Panc1 (cell line): ENCODE results near the gene GMFB.

Source experiments
- POLR2AphosphoS5 ChIP-seq: IDR thresholded peaks from 2 replicates; pipeline ENCODE4 v1.6.1; 2012; ENCODE audit warnings: mild to moderate bottlenecking, low read depth, low read length, moderate library complexity
- TCF7L2 ChIP-seq: IDR thresholded peaks from 2 replicates; pipeline ENCODE4 v1.6.1; 2011; ENCODE audit warnings: mild to moderate bottlenecking, low read depth, low read length, inconsistent platforms
- TF ChIP-seq, protein P1 (sequence below): fragments of 450-650 bp; IDR thresholded peaks from 2 replicates; pipeline ENCODE4 v1.5.1; 2017; ENCODE audit warnings: mild to moderate bottlenecking

DNA sequence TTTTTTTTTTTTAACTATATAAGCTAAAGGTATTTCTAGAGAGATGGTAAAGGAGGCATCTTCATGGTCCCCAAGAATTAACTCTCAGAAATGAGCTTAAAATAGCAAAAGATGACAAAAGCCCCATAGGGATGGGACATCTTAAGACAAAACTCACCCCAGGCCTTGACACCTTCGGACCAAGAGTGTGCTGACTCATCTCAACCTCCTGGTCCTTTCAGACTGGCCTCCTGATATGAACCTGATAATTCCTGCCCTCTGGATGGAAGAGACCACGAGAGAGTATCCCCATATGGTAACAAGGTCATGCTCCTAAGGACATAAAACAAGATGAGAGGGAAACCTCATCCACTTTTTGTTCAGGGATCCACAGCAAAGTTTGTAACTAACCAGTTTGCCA lies 8.4 kb upstream of the GMFB start:
- TF ChIP-seq TCF7L2 (no peak), POLR2AphosphoS5 (no peak)
- TF ChIP-seq, protein P1, sequence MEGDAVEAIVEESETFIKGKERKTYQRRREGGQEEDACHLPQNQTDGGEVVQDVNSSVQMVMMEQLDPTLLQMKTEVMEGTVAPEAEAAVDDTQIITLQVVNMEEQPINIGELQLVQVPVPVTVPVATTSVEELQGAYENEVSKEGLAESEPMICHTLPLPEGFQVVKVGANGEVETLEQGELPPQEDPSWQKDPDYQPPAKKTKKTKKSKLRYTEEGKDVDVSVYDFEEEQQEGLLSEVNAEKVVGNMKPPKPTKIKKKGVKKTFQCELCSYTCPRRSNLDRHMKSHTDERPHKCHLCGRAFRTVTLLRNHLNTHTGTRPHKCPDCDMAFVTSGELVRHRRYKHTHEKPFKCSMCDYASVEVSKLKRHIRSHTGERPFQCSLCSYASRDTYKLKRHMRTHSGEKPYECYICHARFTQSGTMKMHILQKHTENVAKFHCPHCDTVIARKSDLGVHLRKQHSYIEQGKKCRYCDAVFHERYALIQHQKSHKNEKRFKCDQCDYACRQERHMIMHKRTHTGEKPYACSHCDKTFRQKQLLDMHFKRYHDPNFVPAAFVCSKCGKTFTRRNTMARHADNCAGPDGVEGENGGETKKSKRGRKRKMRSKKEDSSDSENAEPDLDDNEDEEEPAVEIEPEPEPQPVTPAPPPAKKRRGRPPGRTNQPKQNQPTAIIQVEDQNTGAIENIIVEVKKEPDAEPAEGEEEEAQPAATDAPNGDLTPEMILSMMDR: no peak
